Hematopoietic multipotent progenitor cell treated with erythropoietin and hydrocortisone succinate and interleukin-3 and kit ligand, for 4 days (in vitro differentiated cells): Measurements from ENCODE around the gene SAGE1.
"Not testable (repeated sequence)": the region's sequence is repeated elsewhere in the genome, so short reads cannot be mapped to it uniquely, and the experiment has no call there.

Experiments used
- DNase-seq: peaks from one replicate; pipeline ENCODE4 v3.0.0-alpha.2; 2015

SAGE1 gene, protein sequence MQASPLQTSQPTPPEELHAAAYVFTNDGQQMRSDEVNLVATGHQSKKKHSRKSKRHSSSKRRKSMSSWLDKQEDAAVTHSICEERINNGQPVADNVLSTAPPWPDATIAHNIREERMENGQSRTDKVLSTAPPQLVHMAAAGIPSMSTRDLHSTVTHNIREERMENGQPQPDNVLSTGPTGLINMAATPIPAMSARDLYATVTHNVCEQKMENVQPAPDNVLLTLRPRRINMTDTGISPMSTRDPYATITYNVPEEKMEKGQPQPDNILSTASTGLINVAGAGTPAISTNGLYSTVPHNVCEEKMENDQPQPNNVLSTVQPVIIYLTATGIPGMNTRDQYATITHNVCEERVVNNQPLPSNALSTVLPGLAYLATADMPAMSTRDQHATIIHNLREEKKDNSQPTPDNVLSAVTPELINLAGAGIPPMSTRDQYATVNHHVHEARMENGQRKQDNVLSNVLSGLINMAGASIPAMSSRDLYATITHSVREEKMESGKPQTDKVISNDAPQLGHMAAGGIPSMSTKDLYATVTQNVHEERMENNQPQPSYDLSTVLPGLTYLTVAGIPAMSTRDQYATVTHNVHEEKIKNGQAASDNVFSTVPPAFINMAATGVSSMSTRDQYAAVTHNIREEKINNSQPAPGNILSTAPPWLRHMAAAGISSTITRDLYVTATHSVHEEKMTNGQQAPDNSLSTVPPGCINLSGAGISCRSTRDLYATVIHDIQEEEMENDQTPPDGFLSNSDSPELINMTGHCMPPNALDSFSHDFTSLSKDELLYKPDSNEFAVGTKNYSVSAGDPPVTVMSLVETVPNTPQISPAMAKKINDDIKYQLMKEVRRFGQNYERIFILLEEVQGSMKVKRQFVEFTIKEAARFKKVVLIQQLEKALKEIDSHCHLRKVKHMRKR

GRCh38 chrX:135893294-135893817 lies at the start of gene SAGE1, which contains the start of gene CT45A10:
SAGE1 (plus strand) TSS chrX:135893716; CDS start chrX:135896243, 2,527 bp downstream.
CT45A10 (minus strand) TSS chrX:135893444; CDS start chrX:135885344, 8,100 bp downstream.
- DNase-seq = no peak

- not testable (repeated sequence) for DNase-seq
Observed at GRCh38 chrX:135854438-135854837, 39.1 kb upstream of the SAGE1 start, which contains the start of gene CT45A8. CT45A8 (minus strand) TSS chrX:135854538; CDS start chrX:135850783, 3,755 bp downstream.

DNA sequence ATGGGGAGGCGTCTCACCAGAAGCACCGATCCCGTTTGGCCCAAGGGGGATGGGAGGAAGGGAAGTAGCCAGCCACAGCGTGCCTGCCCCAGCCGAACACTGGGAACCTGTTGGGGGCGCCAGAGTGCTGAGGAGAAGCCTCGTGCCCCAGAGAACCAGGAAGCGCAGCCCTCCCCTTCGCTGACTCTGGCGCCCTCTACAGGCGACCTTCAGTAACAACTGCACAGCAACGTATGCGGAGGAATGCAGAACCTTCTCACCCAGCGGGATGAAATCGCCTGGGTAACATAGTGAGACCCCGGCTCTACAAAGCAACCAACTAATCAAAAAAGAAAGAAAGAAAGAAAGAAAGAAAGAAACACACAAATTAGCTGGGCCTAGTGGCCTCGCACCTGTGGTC lies 21.8 kb upstream of the SAGE1 start, which contains the start of gene CT45A9:
Gene CT45A9 (minus strand): TSS at position 101 of the 400 bp plus-strand sequence. CDS start 3,751 bp downstream, outside the sequence.
- not testable (repeated sequence) for DNase-seq

DNA sequence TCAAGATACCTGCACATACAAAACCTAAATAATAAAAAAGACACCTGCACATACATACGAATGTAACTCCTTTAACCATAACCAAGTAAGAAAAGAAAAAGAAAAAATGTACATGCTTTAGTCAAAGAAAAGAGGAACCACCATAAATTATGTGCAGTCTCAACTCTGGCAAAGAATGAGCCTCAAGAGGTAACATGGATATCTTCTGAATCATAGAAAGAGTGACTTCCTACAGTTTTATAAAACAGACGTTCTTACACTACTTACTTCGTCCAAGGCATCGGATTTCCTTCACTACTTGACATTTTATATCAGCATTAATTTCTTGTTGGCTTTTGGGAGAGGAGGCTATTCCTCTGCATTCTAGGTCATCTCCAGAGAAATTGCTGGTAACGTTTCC lies 10.8 kb upstream of the SAGE1 start:
- peak; percentile 9 for DNase-seq

DNA sequence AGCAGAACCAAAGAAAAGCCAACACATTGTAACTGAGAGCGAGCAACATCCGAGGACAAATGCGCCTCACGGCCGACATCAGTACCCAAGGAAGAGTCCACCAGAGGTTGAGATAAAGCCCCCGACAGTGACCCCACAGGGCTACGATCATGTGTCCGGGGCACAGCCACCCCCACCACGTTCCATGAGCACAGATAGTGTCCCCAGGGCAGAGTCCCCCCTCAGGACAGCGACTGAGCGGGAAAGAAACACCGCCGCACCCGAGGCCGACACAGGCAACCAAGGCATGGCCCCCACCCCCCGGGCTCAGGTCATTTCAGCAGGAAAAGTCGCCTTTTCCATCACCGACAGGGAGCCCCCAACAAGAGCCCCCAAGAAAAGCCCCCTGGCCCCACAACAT lies 5.3 kb upstream of the SAGE1 start:
- DNase-seq = not testable (repeated sequence)

GRCh38 chrX:135888976-135889375 lies 4.5 kb upstream of the SAGE1 start:
- DNase-seq = peak; percentile 30

GRCh38 chrX:135890087-135890585 lies 3.4 kb upstream of the SAGE1 start:
- no peak for DNase-seq

DNA sequence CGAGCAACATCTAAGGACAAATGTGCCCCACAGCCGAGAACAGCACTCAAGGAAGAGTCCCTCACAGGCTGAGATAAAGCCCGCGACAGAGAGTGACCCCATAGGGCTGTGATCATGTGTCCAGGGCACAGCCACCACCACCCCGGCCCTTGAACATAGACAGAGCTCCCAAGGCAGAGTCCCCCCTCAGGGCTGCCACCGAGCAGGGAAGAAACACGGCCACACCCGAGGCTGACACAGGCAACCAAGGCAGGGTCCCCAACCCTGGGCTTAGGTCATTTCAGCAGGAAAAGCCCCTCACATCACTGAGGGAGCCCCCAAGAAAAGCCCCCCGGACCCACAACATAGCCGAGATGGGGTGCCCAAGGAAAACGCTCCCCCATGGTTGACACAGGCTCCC lies 735 bp upstream of the SAGE1 start:
- no peak for DNase-seq

DNA sequence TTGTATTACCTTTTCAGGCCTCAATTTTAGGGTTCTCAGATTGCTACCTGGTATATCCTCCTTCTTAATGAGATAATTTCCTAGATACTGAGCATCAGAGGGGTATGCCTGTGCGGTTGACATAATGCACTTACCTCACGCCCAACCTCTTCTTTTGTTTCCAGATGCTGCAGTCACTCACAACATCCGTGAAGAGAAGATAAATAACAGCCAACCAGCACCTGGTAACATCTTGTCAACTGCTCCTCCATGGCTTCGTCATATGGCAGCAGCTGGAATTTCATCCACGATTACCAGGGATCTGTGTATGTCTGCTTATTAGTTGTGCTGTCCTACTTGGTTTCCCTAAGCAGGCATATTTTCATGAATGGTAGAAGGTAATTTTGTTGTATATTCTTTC lies 16.7 kb downstream of the SAGE1 start:
- DNase-seq = no peak

- DNase-seq = peak; percentile 5
Observed at GRCh38 chrX:135914404-135914803, 20.9 kb downstream of the SAGE1 start.

DNA sequence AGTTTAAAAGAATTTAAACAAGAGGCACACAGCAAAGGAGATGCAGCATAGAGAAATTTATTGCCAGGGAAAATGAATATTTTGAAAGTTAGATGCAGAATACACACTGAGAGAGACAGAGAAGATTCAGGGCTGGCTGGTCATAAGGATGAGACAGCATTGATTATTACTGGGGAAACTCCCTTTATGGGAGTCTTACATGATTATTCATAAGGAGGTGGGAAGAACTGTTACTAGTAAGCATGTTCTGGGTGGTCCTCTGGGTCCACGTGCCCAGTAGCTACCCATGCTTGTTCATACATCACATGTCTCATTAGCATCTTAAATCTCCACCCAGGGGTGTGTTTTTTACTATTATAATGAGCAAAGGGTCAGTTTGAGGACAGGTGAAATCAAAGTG lies 27.0 kb downstream of the SAGE1 start:
- not testable (repeated sequence) for DNase-seq

GRCh38 chrX:135923353-135923752 lies 29.8 kb downstream of the SAGE1 start:
- DNase-seq = no peak

DNA sequence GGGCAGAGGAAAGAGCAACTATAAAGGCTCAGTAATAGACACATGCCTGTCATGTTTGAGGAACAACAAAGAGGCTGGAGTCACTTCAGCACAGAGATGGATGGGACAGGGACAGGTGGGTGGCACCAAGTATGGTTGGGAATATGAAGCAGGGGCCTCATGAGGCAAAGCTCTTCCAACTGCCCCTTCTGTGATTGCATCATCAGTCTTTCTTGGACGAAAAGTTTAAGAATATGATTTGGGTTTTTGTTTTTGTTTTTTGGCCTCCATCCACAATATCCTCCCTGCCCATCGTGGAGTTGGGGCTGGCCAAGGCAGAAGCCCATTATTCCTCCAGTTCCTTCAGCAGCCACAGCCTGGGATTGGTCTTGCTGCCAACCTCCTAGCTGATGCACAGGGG lies 34.4 kb downstream of the SAGE1 start:
- no peak for DNase-seq

- peak; percentile 67 for DNase-seq
Observed at GRCh38 chrX:135931644-135932487, 38.4 kb downstream of the SAGE1 start.

DNA sequence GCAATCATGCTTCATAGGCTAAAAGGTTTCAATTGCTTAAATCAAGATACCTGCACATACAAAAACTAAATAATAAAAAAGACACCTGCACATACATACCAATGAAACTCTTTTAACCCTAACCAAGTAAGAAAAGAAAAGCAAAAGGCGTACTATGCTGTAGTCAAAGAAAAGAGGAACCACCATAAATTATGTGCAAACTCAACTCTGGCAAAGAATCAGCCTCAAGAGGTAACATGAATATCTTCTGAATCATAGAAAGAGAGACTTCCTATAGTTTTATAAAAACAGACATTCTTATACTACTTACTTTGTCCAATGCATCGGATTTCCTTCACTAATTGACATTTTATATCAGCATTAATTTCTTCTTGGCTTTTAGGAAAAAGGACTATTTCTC lies 51.0 kb downstream of the SAGE1 start:
- peak; percentile 24 for DNase-seq

DNA sequence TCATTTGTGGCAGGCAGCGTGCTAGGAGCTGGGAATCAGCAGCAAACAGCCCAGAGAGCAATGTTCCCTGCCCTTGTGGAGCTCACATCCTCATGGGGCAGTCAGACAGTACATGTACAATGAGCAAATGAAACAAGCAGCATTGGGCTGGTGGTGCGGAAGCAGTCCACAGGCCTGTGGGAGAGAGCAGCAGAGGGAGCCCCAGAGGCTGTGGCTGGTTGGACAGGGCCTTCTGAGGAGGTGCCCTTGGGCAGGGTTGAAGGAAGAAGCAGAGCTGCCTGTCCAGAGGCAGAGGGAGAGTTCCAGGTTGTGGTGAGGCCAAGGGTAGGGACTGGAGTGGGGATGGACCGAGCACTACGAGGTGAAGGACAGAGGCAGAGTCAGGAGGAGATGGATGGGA lies 57.8 kb downstream of the SAGE1 start:
- DNase-seq = no peak
